NB4 (cell line): ENCODE measurements around the gene CBR3.

Experiments
- DNase-seq: peaks from one replicate; pipeline ENCODE4 v3.0.0; 2010; ENCODE audit warnings: low read depth
- H3K4me3 ChIP-seq: one replicate; pipeline ENCODE4 v1.5.1; 2011; ENCODE audit warnings: mild to moderate bottlenecking, low read depth, low read length, moderate library complexity
- MYC ChIP-seq: IDR thresholded peaks from 2 replicates; pipeline ENCODE4 v1.6.1; 2011; ENCODE audit warnings: low read depth, low read length
- POLR2A ChIP-seq: IDR thresholded peaks from 2 replicates; pipeline ENCODE4 v1.6.1; 2011; ENCODE audit warnings: mild to moderate bottlenecking; ENCODE audit not compliant: insufficient read length; ENCODE audit errors: extremely low read depth
- TF ChIP-seq, protein P1 (sequence below): IDR thresholded peaks from one replicate; pipeline ENCODE4 v1.5.1; 2012; ENCODE audit warnings: low read depth, low read length
- TF ChIP-seq, protein P2 (sequence below): IDR thresholded peaks from 2 replicates; pipeline ENCODE4 v1.6.1; 2011; ENCODE audit warnings: low read depth, low read length

CBR3 gene

DNA sequence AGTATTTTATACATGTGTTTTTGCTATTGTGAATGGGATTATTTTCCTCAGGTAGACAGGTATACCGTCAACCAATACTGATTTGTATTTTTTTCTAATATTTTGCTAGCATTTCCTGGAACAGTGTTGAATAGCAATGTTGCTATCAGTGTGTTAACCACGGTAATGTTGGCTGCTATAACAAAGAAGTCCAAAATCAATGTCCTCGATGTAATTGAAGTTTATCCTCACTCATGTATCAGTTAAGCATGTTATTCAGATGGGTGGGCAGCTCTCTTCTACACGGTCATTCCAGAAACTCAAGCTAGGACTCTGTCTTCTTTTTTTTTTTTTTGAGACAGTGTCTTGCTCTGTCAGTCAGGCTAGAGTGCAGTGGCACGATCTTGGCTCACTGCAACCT is 46.1 kb downstream of the CBR3 start:
- TF ChIP-seq, protein P1, sequence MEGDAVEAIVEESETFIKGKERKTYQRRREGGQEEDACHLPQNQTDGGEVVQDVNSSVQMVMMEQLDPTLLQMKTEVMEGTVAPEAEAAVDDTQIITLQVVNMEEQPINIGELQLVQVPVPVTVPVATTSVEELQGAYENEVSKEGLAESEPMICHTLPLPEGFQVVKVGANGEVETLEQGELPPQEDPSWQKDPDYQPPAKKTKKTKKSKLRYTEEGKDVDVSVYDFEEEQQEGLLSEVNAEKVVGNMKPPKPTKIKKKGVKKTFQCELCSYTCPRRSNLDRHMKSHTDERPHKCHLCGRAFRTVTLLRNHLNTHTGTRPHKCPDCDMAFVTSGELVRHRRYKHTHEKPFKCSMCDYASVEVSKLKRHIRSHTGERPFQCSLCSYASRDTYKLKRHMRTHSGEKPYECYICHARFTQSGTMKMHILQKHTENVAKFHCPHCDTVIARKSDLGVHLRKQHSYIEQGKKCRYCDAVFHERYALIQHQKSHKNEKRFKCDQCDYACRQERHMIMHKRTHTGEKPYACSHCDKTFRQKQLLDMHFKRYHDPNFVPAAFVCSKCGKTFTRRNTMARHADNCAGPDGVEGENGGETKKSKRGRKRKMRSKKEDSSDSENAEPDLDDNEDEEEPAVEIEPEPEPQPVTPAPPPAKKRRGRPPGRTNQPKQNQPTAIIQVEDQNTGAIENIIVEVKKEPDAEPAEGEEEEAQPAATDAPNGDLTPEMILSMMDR = no peak
- TF ChIP-seq POLR2A (no peak), MYC (no peak)
- TF ChIP-seq, protein P2, sequence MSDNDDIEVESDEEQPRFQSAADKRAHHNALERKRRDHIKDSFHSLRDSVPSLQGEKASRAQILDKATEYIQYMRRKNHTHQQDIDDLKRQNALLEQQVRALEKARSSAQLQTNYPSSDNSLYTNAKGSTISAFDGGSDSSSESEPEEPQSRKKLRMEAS = no peak
- H3K4me3 ChIP-seq = no peak overlapping the region
- no peak for DNase-seq

DNA sequence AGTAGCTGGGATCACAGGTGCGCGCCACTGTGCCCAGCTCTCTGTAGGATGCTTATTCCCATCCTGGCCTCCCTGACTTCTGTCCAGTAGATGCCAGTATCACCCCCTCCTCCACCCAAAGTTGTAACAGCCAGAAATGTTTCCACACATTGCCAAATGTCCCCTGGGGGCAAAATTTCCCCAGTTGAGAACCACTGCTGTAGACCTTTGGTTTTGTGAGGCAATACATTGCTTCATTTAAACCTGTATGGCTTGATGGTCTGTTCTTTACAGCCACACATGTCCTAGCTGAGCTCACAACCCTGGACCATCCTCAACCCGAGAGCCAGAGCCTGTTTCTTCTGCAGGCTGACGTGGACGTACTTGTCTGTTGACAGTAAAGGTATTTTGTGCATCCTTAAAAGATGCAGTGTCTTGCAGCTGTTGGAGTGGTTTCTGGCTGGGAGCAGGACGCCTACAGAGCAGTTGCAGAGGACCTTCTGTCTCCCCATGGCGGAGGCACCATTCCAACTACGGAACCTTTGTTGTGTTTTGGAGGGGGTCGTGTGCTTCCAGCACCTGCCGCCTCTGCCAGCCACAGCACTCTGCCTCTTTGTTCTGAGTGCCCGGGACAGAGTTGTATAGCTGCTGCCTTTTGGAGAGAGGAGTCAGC is 48.4 kb downstream of the CBR3 start:
- no peak overlapping the region for H3K4me3 ChIP-seq
- peak; percentile 95 for DNase-seq
- TF ChIP-seq MYC (peak; percentile 83), POLR2A (no peak)
- TF ChIP-seq, protein P2 = peak; percentile 59
- TF ChIP-seq, protein P1 = peak; percentile 15

DNA sequence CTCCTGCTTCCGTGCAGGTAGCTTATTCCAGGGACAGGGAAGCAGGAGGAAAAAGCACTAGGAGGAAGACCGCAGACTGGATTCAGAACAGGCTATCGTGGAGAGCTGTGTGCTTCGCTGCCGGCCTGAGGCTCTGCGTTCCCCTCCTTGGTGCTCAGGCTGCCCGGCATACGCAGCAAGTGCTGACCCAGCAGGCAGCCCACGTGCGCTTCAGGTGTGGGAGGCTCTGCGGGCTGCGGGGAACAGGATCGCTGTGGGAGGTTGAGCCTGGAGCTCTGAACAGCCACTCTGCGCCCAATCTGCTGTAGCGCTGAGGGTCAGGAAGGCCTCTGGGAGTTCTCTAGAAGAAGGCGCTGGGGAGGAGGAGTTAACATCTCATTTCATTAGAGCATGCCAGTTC is 49.7 kb downstream of the CBR3 start:
- no peak for DNase-seq
- TF ChIP-seq, protein P2 = no peak
- TF ChIP-seq, protein P1 = no peak
- TF ChIP-seq MYC (no peak), POLR2A (no peak)
- no peak overlapping the region for H3K4me3 ChIP-seq

DNA sequence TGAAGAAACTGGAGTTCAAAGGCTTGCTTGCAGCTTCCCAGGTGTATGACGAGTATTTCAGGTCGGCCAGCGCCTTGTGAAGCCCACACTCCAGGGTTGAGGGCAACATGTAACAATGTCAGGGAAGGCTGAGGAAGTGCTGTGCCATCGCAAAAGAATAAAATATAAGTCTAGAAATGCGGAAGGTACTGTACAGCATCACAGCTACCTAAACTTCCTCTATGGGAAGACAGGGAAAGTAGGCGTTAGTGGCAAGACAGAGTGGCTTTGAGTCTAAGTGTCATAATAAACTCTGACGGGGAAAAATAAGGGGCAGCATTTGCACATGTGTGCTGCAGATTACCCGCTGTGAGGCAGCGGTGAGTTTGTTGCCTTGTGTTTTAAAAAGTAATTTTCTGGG is 50.6 kb downstream of the CBR3 start:
- DNase-seq = no peak
- H3K4me3 ChIP-seq = no peak overlapping the region
- TF ChIP-seq, protein P1 = no peak
- TF ChIP-seq, protein P2 = no peak
- TF ChIP-seq POLR2A = no peak
- no peak for TF ChIP-seq MYC

DNA sequence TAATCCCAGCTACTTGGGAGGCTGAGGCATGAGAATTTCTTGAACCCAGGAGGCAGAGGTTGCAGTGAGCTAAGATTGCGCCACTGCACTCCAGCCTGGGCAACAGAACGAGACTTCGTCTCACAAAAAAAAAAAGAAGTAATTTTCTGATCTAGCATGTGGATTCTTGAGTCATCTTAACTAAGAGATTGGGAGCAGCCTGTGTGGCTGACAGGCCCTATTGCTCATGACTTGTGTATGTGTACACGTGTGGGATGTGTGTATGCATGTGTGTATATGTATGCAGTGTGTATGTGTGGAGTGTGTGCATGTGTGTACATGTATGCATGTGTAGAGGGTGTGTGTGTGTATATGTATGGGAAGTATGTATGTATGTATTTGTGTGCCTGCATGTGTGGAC is 51.2 kb downstream of the CBR3 start:
- TF ChIP-seq POLR2A (no peak), MYC (no peak)
- TF ChIP-seq, protein P1 = no peak
- TF ChIP-seq, protein P2 = no peak; the same call in 1 of the 2 replicates
- peak; percentile 63 for DNase-seq
- no peak overlapping the region for H3K4me3 ChIP-seq
